Uterus (tissue), 2 donors: ENCODE data around the gene RGPD3.

Source experiments
- CTCF ChIP-seq, 4 experiments: fragments of 200-600 bp in 2 of 4; fragments of 450-650 bp in 2 of 4; sonication (generic) in 2 of 4; IDR thresholded peaks; one replicate each; pipeline ENCODE4 v1.5.1; 2016 to 2019; ENCODE audit warnings: antibody characterized with exemption in 4 of 4, mild to moderate bottlenecking in 2 of 4, moderate library complexity in 1 of 4
- POLR2A ChIP-seq, 2 donors: fragments of 450-650 bp; IDR thresholded peaks; one replicate each; pipeline ENCODE4 v1.6.1; 2016; ENCODE audit warnings: antibody characterized with exemption in 2 of 2, mild to moderate bottlenecking in 1 of 2, moderate library complexity in 1 of 2

GRCh38 chr2:106356291-106356690, 111.9 kb downstream of the RGPD3 start:
- TF ChIP-seq CTCF (IDR thresholded peaks at IDR 0.05) (no peak), POLR2A (IDR thresholded peaks at IDR 0.05) (no peak)
